Skin of body (tissue), 2 donors: ENCODE data around the gene RIPOR2. TPM values are rescaled to one million over a fixed set of nuclear protein-coding genes. Genes with fewer than 3 reads are reported as not detected.

Experiments
- DNase-seq: peaks from one replicate; lab custom pipeline; 2025; lab: John Stamatoyannopoulos, UW
- total RNA-seq: library from RNA; depleted of rRNA; stranded (reverse); fragments of >200 nt; gene quantifications from one replicate; pipeline ENCODE4 v1.2.3, GENCODE V29; 2014

Gene RIPOR2
- total RNA-seq, 1 donor from 2014 or later: 13.6 TPM

DNA sequence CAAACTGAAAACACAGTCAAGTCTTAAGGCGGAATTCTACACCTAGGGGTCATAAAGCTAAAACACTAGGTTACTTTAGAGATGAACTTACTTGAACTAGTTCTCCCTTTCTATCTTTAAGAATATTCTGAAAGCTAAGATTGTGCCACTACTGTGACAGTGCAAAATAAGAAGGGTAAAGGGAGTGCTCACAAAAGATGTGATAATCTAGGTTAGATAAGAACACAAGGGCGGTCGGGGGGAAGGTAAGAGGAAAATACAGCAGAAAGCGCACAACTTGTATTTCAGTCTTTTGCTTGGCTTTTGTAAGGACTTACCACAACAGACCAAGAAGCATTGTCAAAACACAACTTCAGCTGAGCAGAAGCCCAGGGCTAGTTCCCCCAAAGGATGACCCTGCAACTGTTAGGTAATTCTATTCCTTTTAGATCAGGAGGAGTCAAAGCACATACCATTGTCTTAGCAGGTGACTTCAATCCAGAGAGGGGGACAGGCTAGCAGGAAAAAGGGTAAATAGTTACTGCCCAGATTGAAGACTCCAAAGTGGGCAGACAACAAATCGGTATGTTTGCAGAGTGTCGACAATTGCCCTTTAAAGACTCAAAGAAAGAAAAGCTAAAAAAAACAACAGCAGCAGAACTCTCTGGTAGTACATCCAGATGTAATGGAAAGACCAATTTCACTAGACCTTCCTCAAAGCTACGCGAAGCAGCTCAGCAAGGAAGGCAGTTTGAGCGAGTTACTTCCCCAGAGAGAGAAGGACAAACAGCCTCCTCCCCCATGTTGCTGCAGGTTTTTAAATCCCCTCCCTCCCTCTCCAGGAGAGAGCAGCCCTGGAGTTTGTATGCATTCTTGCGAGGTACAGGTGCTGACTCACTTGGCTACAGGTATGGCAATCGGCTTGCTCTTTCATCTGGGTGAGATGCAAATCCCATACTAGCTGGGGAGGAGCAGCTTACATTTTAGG lies 59.0 kb downstream of the RIPOR2 start:
- no peak for DNase-seq

DNA sequence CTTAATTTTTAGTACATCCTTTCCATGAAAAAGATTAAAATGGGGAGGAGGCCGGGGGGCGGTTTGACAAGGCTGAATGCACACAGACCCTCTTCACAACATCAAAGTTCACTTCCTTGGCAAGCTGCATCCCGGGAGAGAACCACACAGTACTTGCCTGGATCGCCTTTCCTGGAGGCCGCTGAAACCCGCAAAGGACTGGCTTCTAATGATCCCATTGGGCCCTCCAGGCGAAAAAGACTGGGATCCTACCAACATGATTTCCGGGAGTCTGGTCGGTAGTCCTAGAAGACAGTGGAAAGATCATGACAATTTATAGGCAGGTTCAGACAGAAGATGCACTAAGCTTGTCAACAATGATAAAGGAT lies 60.2 kb downstream of the RIPOR2 start:
- peak; percentile 68 for DNase-seq

DNA sequence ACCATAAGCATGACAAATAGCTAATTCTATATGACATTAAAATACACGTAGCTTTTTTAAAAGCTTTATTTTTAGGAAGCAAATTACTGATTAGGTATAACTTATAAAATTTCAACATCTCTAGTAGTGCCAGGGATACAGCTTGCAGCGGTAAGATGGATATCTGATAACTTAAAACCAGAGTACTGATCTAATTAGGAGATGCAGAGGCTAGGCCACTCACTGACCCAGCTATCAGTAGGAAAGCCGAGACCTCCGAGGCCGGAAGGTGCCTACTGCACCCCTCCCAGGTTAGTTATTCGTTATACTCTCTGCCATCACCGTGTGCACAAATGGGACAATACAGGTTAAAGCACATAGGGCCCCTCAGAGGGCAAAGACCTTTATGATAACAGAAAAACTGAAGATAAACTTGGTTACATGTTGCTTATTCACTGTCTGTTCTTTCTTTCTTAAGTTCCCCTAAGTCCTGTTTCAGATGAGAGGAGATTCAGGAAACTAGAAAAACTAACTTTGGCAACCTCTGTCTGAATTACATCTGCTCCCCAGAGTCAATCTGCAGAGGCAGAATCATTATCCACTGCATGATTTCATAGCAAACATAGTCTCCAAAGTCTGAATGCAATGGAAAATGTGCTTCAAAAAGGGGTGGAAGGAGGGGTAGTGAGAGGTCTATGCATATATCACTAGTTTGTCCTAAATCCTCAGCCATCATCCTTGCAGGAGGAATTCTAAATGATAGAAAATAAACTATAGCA lies 60.8 kb downstream of the RIPOR2 start:
- peak; percentile 98 for DNase-seq

DNA sequence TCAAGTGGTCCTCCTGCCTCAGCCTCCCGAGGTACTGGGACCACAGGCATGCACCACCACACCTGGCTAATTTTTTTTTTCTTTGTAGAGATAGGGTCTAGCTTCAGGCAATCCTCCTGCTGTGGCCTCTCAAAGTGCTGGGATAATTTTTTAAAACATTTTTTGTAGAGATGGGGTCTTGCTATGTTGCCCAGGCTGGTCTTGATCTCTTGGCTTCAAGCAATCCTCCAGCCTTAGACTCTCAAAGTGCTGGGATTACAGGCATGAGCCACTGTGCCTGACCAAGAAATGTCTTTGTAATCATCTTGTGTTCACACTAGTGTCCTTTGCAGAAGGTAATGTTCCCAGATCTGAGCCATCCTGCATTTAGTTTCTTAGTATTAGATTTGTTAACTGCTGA lies 61.6 kb downstream of the RIPOR2 start:
- DNase-seq: no peak

DNA sequence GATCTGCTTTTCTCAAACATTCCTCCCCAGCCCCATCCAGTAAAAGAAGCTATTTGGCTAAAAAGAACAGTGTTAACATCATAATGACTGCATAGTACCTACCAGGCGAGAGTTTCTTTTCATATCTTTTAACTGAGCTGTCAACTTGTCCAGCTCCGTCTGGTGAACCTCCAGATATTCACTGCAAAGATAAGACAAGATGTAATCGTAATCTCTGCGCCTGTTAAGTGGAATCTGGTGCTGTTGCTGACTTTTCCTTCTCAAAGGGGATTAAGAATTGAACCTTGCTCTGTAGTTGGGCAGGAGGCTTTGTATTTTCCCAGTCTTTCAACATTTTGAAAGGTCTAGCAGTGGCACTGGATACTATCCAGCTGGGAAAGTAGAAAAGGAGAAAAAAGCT lies 63.0 kb downstream of the RIPOR2 start:
- DNase-seq: no peak

DNA sequence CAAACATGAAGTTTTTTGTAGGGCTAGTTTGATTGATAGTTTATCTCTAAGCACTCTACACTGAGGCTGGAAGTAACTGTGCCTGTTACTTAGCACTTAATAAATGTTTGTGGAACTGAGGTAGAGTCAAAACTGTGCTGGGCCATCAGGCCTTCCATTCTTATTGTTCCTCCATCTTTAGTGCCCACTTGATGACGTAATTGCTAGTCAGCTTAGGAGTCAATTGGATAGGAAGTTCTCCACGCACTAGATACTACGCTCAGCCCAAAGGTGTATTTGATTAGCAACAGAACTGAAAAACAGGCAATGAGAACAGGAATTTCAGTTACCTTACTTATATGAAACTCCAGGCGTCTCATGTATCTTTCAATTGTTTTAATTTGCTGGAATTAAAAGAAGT lies 67.0 kb downstream of the RIPOR2 start:
- no peak for DNase-seq

DNA sequence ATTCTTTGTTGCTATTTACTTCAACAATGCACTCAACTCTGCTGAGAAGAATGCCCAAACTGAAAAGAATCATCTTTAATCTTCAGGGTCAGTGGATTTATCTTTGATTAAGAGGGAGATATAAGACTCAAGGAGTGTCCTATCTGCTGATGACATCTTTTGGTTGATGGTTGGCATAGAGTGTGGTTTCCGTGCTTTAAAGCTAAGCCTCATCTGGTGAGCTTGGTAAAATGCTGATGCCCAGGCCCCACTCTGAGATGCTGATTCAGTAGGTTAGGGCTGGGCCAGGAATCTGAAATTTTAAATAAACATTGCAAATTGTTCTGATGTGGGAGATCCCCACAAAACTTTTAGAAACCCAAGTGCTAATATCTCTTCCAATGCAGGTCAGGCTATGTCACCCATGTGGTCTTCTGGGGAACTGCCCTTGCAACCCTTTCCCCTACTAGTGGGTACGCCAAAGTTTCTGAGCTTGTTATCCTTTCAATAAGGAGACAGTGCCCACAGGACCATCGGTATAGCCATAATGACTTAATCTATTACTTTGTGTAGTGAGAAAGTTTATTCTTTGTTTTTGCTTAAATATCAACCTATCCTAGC lies 68.6 kb downstream of the RIPOR2 start:
- DNase-seq: no peak

DNA sequence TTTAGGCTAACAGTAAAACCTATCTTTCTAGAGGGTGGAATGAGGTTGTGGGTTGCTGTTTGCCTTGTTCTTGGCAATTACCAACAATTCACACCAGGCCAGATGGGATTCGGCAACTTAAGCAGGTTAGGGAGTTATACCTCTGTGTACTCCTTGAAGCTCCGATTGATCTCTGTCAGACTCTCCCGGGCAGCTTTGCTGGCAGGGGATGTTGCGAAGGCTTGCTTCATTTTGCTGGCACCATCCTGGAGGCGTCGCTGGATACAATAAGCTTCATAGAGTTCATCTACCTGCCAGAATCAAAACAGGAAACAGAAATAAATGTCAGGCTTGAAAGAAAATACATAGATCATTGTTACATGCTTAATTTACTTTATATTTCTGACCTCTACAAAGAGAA lies 70.6 kb downstream of the RIPOR2 start:
- DNase-seq: no peak

DNA sequence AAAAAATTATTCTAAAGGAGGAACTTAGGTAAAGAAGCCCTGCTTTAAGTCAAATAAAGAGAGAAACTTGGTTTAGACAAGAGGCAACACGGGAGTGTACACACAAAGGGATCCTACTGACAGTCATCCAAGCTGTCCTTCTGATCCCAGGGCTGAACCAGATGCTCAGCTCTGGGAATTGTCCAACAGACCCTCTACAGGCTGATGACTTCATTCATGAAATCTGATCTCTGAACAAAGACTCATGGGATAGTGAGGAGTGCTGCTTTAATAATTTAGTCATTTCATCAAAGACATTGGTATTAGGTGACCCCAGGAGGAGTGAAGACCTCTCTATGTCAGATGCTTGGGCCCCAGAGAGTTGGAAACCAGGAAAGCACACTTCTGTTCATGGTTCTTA lies 71.4 kb downstream of the RIPOR2 start:
- DNase-seq: peak; percentile 55

DNA sequence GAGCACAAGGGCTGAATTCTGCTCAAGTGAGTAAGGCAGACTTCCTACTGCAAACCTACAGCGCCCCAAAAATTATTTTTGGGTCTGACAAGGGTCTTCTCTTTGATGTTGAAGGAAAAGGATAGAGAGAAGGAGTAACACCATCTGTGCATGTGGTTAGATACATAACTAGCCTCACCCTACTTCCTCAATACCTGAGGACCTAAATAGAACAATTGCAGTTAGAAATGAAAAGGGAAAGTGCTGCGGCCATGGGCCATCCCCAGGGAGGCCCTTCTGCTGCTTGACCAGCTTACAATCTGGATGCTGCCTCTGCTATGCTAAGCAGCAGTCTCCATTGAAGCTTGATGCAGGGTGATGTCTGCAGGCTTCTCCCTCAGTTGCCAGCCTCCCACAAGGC lies 73.8 kb downstream of the RIPOR2 start:
- no peak for DNase-seq

DNA sequence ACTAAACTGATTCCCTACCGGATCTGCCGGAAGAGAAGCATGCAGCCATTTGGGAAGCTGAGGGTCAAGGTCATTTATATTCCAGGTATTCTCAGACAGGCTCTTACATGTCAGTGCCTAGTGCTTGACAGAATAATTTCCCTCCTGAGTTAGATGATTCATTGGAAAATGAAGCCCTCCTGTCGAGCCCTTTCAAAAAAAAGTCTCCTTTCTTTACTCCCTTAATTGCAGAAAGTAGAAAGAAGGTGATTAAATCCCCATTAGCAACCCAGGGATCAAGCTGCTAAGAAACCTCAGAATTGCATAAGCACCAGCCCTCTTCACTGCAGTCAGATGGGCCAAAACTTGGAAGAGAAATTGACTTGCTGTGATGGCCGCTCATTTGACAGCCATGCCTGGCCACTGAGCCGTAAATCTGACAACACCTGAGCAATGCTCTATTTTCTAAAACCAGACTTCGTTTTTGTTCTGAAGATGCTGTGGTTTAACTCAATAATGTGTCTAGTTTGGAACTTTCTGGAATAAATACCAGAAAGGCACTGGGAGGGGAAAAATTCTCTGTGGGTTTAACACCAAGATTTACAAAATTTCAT lies 76.1 kb downstream of the RIPOR2 start:
- DNase-seq: no peak

DNA sequence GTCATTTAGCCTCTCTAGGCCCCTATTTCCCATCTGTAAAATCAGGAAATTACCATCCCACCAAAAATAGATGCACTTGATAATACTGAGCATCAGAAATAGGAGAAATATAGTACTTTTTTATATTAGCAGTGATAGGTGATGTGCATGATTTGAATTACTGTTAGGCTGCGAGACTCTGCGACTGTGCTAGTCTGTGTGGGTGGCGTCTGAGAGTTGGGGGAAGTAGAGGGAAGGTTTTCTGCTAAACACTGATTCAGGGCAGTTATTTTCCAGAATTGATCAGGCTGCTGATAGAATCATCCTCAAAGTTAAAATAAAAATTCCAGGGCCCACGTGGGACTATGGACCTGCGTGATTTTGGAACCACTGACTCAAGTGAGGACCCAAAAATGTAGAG lies 76.6 kb downstream of the RIPOR2 start:
- DNase-seq: no peak

DNA sequence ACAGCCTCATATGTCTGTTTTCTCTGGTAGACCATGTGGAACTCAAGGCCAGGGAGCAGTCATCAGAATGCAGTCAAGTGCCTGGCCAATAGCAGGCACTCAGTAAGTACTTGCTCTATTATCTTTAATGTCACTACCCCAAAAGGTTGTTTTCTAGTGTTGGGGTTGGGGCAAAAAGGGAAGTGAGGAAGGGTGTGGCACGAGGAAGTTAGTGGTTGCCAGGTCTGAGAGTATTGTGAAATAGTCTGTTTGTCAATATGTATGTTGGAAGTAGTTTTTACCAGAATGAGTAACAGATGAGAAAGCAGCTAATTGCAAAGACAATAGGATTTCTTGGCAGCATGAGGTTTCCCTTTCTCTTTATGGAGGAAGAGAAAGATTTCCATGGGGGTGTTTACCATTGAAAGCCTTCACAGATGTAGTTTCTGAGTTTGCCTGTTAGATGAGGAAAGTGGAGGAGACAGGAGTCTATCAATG lies 77.5 kb downstream of the RIPOR2 start:
- DNase-seq: peak; percentile 84

DNA sequence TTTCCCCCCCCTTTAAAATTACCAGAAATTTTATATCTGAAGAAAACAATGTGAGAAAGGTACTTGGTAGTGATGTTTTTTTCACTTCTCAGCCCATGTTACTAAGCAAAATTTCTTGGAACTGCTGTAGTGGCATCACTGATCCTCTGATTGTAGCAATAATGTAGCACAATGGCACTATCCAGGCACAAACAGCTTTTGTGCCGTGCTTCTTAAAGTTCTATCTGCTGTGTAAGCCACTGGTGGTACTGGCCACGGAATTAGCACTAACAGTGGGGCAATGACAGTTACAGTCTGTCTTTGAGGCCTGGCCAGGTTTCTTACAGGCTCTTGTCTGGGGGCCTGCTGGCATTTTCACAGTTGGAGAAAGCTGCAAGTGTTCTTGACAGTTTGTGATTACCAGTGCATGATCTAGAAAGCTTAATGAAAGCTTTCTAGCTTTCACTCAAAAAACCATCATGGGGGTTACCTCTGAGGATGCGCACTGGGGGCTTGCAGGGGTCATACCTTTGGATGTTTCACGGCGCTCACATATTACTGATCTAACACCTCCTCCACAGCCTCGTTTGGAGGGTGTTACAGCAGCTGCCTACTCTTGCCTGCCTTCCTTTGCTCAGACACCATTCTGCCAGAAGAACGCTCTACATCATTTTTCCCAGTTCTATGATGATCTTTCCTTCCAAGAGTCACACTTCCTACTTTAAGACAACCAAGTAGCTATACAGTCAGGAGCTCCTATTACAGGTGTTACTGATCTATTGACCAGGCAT lies 78.7 kb downstream of the RIPOR2 start:
- DNase-seq: no peak

DNA sequence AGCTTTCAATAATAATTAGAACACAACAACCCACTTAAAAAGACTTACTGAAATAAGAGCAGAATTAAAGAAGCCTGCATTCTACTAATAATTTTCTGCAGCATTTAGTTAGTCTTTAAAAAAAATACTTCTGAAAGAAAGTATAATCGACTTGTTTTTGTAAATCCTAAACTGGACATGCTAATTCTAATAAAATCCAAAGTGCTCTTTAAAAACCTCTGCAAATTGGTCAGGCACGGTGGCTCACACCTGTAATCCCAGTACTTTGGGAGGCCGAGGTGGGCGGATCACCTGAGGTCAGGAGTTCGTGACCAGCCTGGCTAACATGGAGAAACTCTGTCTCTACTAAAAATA lies 79.5 kb downstream of the RIPOR2 start:
- DNase-seq: no peak

DNA sequence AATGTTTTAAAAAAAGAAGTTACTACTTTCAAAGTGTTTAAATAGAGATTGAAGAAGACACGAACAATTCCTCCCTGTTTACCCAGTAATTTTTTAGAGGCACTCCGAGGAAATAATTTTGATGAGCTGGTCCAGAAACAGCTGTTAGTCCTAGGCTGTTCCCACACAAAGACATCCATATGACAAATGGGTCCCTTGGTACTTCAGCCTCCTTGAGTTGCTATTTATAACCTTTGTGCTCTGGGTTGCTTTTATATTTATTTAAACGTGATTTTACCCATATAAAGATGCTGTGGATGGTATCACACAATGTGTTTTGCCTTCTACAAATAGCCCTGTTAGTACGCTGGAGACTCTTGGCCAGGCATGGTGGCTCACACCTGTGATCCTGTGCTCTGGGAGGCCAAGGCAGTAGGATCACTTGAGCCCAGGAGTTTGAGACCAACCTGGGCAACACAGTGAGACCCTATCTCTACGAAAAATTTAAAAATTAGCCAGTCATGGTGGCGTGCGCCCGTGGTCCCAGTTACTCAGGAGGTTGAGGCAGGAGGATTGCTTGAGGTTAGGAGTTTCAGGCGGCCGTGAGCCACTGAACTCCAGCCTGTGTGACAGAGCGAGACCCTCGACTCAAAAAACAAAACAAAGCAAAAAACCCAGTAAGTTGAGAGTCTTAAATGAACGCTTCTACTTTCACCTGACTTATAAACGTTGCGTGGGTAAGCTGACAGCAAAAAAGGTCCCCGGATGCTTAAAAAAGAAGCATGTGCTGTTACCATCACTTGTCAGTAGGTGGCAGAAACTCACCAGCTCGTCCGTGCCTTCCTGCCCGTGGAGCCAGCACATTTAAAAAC lies 80.1 kb downstream of the RIPOR2 start:
- peak; percentile 72 for DNase-seq

DNA sequence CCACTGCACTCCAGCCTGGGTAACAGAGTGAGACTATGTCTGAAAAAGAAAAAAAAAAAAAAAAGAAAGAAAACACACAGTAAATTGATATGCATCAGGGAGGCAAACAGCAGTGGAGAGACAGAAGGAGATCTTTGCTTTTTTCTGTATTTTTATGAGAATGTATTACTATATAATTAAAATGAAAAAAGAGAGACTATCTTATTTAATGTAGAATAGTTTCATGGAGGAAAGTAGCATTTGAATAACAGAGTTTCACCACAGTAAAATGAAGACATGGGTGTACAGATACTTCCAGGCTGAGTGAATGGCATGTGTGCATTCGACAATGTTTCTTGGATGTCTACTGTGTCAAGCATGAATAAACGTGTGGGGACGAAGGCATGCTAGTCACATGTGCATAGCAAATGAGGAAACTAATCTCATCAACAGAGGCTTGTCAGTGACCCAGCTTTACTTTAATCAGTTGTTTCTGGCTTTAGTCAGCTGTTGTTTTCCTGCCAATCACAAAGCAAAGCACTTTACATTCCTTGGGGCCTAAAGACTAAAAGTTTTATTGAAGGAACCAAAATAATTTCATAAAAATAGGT lies 81.6 kb downstream of the RIPOR2 start:
- peak; percentile 31 for DNase-seq

DNA sequence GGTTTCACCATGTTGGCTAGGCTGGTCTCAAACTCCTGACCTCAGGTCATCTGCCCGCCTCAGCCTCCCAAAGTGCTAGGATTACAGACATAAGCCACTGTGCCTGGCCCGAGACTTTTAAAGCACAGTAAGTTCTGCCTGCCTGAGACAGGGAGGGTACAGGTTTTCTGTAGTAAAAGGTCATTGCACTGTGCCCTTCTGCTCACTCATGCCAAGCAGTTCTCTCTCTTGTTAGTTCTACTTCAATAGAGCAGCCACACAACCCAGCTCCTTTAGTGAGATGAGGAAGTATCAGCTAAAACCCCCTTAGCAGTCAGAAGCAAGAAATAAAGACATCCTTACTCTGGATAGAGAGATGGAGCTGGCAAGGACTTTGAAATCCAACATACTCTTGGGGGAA lies 84.7 kb downstream of the RIPOR2 start:
- no peak for DNase-seq

DNA sequence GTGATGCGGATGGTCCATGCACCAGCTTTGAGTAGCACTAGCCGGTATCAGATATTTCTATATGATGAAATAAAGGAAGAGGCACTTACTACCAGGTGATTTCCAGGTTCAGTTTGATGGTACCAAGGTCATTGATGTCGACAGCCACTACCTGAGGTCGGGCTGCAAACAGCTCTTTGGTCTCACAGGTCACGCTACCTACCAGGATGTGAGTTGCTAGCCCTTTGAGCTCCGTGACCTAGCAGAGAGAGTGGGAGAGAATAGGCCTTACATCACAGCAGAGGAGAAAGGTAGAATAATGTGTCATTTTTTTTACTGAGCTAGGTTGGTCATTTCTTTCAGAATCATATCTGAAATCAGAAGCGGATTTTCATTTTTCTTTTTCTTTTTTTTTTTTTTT lies 86.0 kb downstream of the RIPOR2 start:
- no peak for DNase-seq

DNA sequence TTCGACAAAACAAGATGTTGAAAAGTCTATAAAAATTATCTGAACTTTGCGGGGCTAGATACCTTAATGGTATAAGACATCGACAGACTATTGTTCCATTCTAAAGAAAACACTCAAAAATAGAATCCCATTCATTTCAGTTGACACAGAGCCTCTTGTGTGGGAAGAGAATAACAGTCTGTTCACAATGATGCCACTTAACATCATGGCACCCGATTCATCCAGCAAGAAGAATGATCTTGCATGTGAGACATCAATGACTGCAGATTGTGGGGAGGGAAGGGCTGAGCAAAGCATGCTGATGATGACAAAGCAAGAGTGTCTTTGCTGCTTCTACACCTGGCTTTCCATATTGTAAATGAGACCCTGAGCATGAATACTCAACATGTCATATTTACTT lies 87.3 kb downstream of the RIPOR2 start:
- DNase-seq: no peak
